K562 (cell line): ENCODE data around the gene RBM19. TPM values are rescaled to one million over a fixed set of nuclear protein-coding genes. Genes with fewer than 3 reads are reported as not detected.

Source experiments
- ASH1L ChIP-seq: fragments of 450-650 bp; IDR thresholded peaks from 2 replicates; pipeline ENCODE4 v1.6.1; 2018; ENCODE audit warnings: borderline replicate concordance, mild to moderate bottlenecking, low read depth; ENCODE audit not compliant: partially characterized antibody
- BCOR ChIP-seq: fragments of 450-650 bp; IDR thresholded peaks from 2 replicates; pipeline ENCODE4 v1.6.1; 2016
- BRCA1 ChIP-seq, 2 experiments: fragments of 450-650 bp in 1 of 2; sonication (generic) in 1 of 2; formaldehyde crosslinking in 1 of 2; IDR thresholded peaks; 2 replicates each; pipeline versions ENCODE4 v1.5.0 to v1.6.1; 2017 to 2020; ENCODE audit warnings: mild to moderate bottlenecking in 1 of 2, missing genetic modification reagents in 1 of 2
- BRD4 ChIP-seq: fragments of 200-600 bp; sonication (generic); IDR thresholded peaks from 2 replicates; pipeline ENCODE4 v1.6.1; 2017; ENCODE audit warnings: inconsistent platforms
- CLOCK ChIP-seq: fragments of 250-450 bp; sonication (Bioruptor Pico); IDR thresholded peaks from 2 replicates; pipeline ENCODE4 v1.4.0; 2020; ENCODE audit warnings: mild to moderate bottlenecking, moderate library complexity, borderline replicate concordance
- EP300 ChIP-seq: IDR thresholded peaks from 2 replicates; pipeline ENCODE4 v1.6.1; 2012; ENCODE audit warnings: low read length, improper control_type of control experiment
- ETV1 ChIP-seq: fragments of 450-650 bp; conservative IDR thresholded peaks from 2 replicates; pipeline ENCODE4 v1.6.1; 2016; ENCODE audit warnings: missing genetic modification characterization, control low read depth, low read depth, missing compliant biosample characterization
- GATA2 ChIP-seq: sonication (generic); formaldehyde crosslinking; IDR thresholded peaks from 2 replicates; pipeline ENCODE4 v1.4.0; 2020; ENCODE audit warnings: mild to moderate bottlenecking, missing genetic modification reagents
- HCFC1 ChIP-seq: IDR thresholded peaks from 2 replicates; pipeline ENCODE4 v1.6.1; 2012; ENCODE audit warnings: low read depth, low read length, improper control_type of control experiment
- KHSRP ChIP-seq: fragments of 450-650 bp; IDR thresholded peaks from 2 replicates; pipeline ENCODE4 v1.6.1; 2017
- MAFK ChIP-seq: IDR thresholded peaks from 2 replicates; pipeline ENCODE4 v1.6.1; 2011; ENCODE audit warnings: low read length, improper control_type of control experiment
- MEF2D ChIP-seq: conservative IDR thresholded peaks from 2 replicates; pipeline ENCODE4 v1.6.1; 2016; ENCODE audit warnings: low read depth, missing genetic modification characterization, missing compliant biosample characterization
- NFIC ChIP-seq: fragments of 450-650 bp; IDR thresholded peaks from 2 replicates; pipeline ENCODE4 v1.6.1; 2017; ENCODE audit warnings: mild to moderate bottlenecking, inconsistent platforms
- SAP30 ChIP-seq: fragments of 200-600 bp; sonication (generic); IDR thresholded peaks from 2 replicates; pipeline ENCODE4 v1.6.1; 2012; ENCODE audit warnings: borderline replicate concordance, low read depth, mild to moderate bottlenecking, moderate library complexity, low read length, control low read depth, inconsistent platforms; ENCODE audit not compliant: insufficient read depth, poor library complexity, severe bottlenecking
- SNIP1 ChIP-seq: fragments of 450-650 bp; IDR thresholded peaks from 2 replicates; pipeline ENCODE4 v1.7.1; 2017; ENCODE audit warnings: low read depth, mild to moderate bottlenecking
- SP1 ChIP-seq: sonication (generic); formaldehyde crosslinking; IDR thresholded peaks from 2 replicates; pipeline ENCODE4 v1.8.1; 2022; ENCODE audit warnings: mild to moderate bottlenecking, missing genetic modification reagents
- SRSF3 ChIP-seq: fragments of 200-400 bp; formaldehyde crosslinking; IDR thresholded peaks from 2 replicates; pipeline ENCODE4 v1.6.1; 2016; ENCODE audit warnings: mild to moderate bottlenecking, low read length, moderate library complexity; ENCODE audit not compliant: insufficient read depth
- TCF7L2 ChIP-seq: fragments of 150-350 bp; IDR thresholded peaks from 2 replicates; pipeline ENCODE4 v1.6.1; 2016; ENCODE audit warnings: low read depth, mild to moderate bottlenecking, low read length, moderate library complexity
- ZBTB1 ChIP-seq: sonication (generic); formaldehyde crosslinking; IDR thresholded peaks from 2 replicates; pipeline ENCODE4 v1.8.1; 2023; ENCODE audit warnings: missing genetic modification reagents, low read depth, mild to moderate bottlenecking, borderline replicate concordance
- ZBTB17 ChIP-seq: fragments of 450-650 bp; formaldehyde crosslinking; IDR thresholded peaks from 2 replicates; pipeline ENCODE4 v1.4.0; 2020; ENCODE audit warnings: mild to moderate bottlenecking
- ZFP30 ChIP-seq: fragments of 250-450 bp; sonication (Bioruptor Pico); IDR thresholded peaks from 2 replicates; pipeline ENCODE4 v1.8.0; 2022; ENCODE audit warnings: moderate library complexity, mild to moderate bottlenecking, inconsistent platforms, borderline replicate concordance
- ZFP91 ChIP-seq: sonication (generic); formaldehyde crosslinking; IDR thresholded peaks from 2 replicates; pipeline ENCODE4 v1.8.0; 2022; ENCODE audit warnings: mild to moderate bottlenecking, missing genetic modification reagents
- ZNF232 ChIP-seq: sonication (generic); formaldehyde crosslinking; IDR thresholded peaks from 2 replicates; pipeline ENCODE4 v1.8.0; 2022; ENCODE audit warnings: mild to moderate bottlenecking, missing genetic modification reagents
- ZNF398 ChIP-seq: fragments of 250-450 bp; sonication (Bioruptor Pico); IDR thresholded peaks from 2 replicates; pipeline ENCODE4 v1.8.0; 2021; ENCODE audit warnings: moderate library complexity, mild to moderate bottlenecking, inconsistent platforms
- ZNF764 ChIP-seq: fragments of 250-450 bp; sonication (Bioruptor Pico); IDR thresholded peaks from 2 replicates; pipeline ENCODE4 v1.4.0; 2020; ENCODE audit warnings: low read depth, mild to moderate bottlenecking, moderate library complexity
- polyA plus RNA-seq, 8 experiments: library from polyadenylated mRNA; depleted of rRNA in 4 of 8; stranded (reverse) in 5 of 8; unstranded in 3 of 8; fragments of >200 nt; fragmentation: Nextera tagmentation in 2 of 8; fragmentation: Illumina TruSeq in 1 of 8; extraction: Ambion mirVana in 2 of 8; extraction: Trizol in 1 of 8; gene quantifications; 2 replicates each; pipeline versions ENCODE4 v1.2.1 to v1.2.3, GENCODE V29; 2011 to 2014; ENCODE audit warnings: inconsistent platforms in 1 of 8, missing spikeins in 1 of 8
- total RNA-seq, 7 experiments: library from RNA; depleted of rRNA in 6 of 7; stranded (reverse); fragments of >200 nt in 6 of 7; fragmentation: Illumina TruSeq in 2 of 7; extraction: Trizol in 2 of 7; gene quantifications; 2 replicates each; pipeline versions ENCODE4 v1.2.1 to v1.2.3, GENCODE V29; 2011 to 2021; ENCODE audit warnings: low replicate concordance in 1 of 7

Gene RBM19
- total and polyA plus RNA-seq, 9 of the 15 experiments (the other 6 are each of a cell fraction or from before 2014, with no cell fraction given): 16.0 to 58.4 (median 37.9) TPM

GRCh38 chr12:113820842-113821241 is 145.3 kb downstream of the RBM19 start (continued):
- TF ChIP-seq ZNF398 (CRISPR knock-in tag) (no peak), BCOR (peak; percentile 75; the same call in 1 of the 2 replicates), MEF2D (tag) (no peak), ZFP91 (CRISPR knock-in tag) (no peak), BRCA1 (IDR thresholded peaks at IDR 0.05) (no peak), BRCA1 (CRISPR knock-in tag; IDR thresholded peaks at IDR 0.05) (no peak), TCF7L2 (no peak), ZBTB1 (CRISPR knock-in tag) (no peak), MAFK (no peak), GATA2 (no peak), ASH1L (no peak), ZFP30 (no peak), ZNF764 (CRISPR knock-in tag) (no peak), ETV1 (tag) (no peak), CLOCK (CRISPR knock-in tag) (no peak), SAP30 (no peak), NFIC (peak; percentile 20; the same call in 1 of the 2 replicates), SNIP1 (no peak), KHSRP (no peak), ZBTB17 (no peak), EP300 (peak; percentile 15; the same call in 1 of the 2 replicates), HCFC1 (no peak), BRD4 (no peak), ZNF232 (CRISPR knock-in tag) (no peak), SRSF3 (no peak), SP1 (CRISPR knock-in tag) (no peak)
